Hepatocyte (in vitro differentiated cells): ENCODE results near the gene SPAG16. TPM values are rescaled to one million over a fixed set of nuclear protein-coding genes. Genes with fewer than 3 reads are reported as not detected.

Experiments
- DNase-seq: peaks from one replicate; pipeline ENCODE4 v3.0.0-alpha.2; 2016; ENCODE audit warnings: low spot score
- H2AFZ ChIP-seq: fragments of 200-600 bp; sonication (generic); 2 replicates; pipeline ENCODE4 v1.6.0; 2016; ENCODE audit warnings: antibody characterized with exemption, mild to moderate bottlenecking
- H3K27ac ChIP-seq: fragments of 200-600 bp; sonication (generic); 2 replicates; pipeline ENCODE4 v1.5.1; 2016; ENCODE audit warnings: mild to moderate bottlenecking
- H3K27me3 ChIP-seq: fragments of 200-600 bp; sonication (generic); 2 replicates; pipeline ENCODE4 v1.6.1; 2016
- H3K36me3 ChIP-seq: fragments of 200-600 bp; sonication (generic); replicated peaks from 2 replicates; pipeline ENCODE4 v1.5.1; 2016; ENCODE audit warnings: low read depth; ENCODE audit not compliant: insufficient read depth
- H3K4me1 ChIP-seq: fragments of 200-600 bp; sonication (generic); 2 replicates; pipeline ENCODE4 v1.5.1; 2016; ENCODE audit warnings: mild to moderate bottlenecking, moderate library complexity; ENCODE audit not compliant: insufficient read depth
- H3K4me2 ChIP-seq: fragments of 200-600 bp; sonication (generic); 2 replicates; pipeline ENCODE4 v1.6.0; 2016
- H3K4me3 ChIP-seq: fragments of 200-600 bp; sonication (generic); 2 replicates; pipeline ENCODE4 v1.5.1; 2016; ENCODE audit warnings: mild to moderate bottlenecking
- H3K79me2 ChIP-seq: fragments of 200-600 bp; sonication (generic); 2 replicates; pipeline ENCODE4 v1.6.0; 2017; ENCODE audit warnings: mild to moderate bottlenecking
- H3K9me2 ChIP-seq: fragments of 200-600 bp; sonication (generic); replicated peaks from 2 replicates; pipeline ENCODE4 v1.6.0; 2017; ENCODE audit warnings: mild to moderate bottlenecking; ENCODE audit not compliant: insufficient read depth
- H3K9me3 ChIP-seq: fragments of 200-600 bp; sonication (generic); 2 replicates; pipeline ENCODE4 v1.5.1; 2016; ENCODE audit warnings: low read depth, mild to moderate bottlenecking
- H4K20me1 ChIP-seq: fragments of 200-600 bp; sonication (generic); 2 replicates; pipeline ENCODE4 v1.6.0; 2016; ENCODE audit warnings: mild to moderate bottlenecking; ENCODE audit not compliant: insufficient read depth, poor library complexity, severe bottlenecking
- EZH2 ChIP-seq: fragments of 200-600 bp; sonication (generic); IDR thresholded peaks from 2 replicates; pipeline ENCODE4 v1.6.1; 2016; ENCODE audit warnings: antibody characterized with exemption, mild to moderate bottlenecking, borderline replicate concordance
- EZH2phosphoT487 ChIP-seq: fragments of 200-600 bp; sonication (generic); IDR thresholded peaks from one replicate; pipeline ENCODE4 v1.6.1; 2018; ENCODE audit warnings: antibody characterized with exemption, mild to moderate bottlenecking, low read depth, moderate library complexity; ENCODE audit not compliant: unreplicated experiment, severe bottlenecking
- WGBS: methylation state at CpG from one replicate; pipeline ENCODE4 v1.1.6; 2016; ENCODE audit warnings: low lambda C conversion rate; ENCODE audit errors: missing lambda C conversion rate; 5-methylcytosine and 5-hydroxymethylcytosine counted together
- polyA plus RNA-seq: library from polyadenylated mRNA; unstranded; fragments of >200 nt; fragmentation: Nextera tagmentation; extraction: Ambion mirVana; gene quantifications from 2 replicates; pipeline ENCODE4 v1.2.1, GENCODE V29; 2016
- total RNA-seq: library from RNA; depleted of rRNA; stranded (reverse); fragments of >200 nt; gene quantifications from 2 replicates; pipeline ENCODE4 v1.2.3, GENCODE V29; 2014
- TF ChIP-seq, protein P1 (sequence below): fragments of 200-600 bp; sonication (generic); IDR thresholded peaks from 2 replicates; pipeline ENCODE4 v1.5.1; 2016; ENCODE audit warnings: antibody characterized with exemption, mild to moderate bottlenecking; ENCODE audit not compliant: poor library complexity

Gene SPAG16
- total and polyA plus RNA-seq, 2 experiments from 2014 or later = 52.1 to 56.9 TPM

DNA sequence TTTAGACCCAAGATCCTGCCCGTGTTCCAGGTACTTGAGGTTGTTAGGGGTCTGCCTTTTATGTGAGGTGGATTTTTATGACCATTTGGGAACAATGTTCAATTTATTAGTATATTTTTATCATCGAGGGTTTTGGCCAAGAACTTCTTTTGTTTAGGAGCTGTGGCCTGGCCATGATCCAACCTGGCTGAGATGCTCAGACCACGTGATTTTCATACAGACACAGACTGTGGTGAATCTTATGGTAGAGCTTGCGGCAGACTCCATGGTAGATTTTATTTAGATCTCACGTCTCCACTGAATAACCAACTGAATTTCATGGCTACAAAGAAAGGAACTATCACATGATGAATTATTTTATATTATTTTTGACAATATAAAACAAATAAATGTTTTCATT, 721.1 kb downstream of the SPAG16 start:
- Histone ChIP-seq H3K79me2 (no peaks in the 10 kb centered on the region), H4K20me1 (no peaks in the 10 kb centered on the region), H3K9me3 (no peaks in the 10 kb centered on the region), H3K36me3 (no peaks in the 10 kb centered on the region), H2AFZ (no peak overlapping the region), H3K27ac (no peak overlapping the region), H3K27me3 (no peaks in the 10 kb centered on the region), H3K9me2 (no peaks in the 10 kb centered on the region), H3K4me2 (no peak overlapping the region), H3K4me1 (no peaks in the 10 kb centered on the region), H3K4me3 (no peak overlapping the region)
- no peak for DNase-seq
- TF ChIP-seq EZH2phosphoT487 = no peak
- TF ChIP-seq EZH2 = no peak
- TF ChIP-seq, protein P1, sequence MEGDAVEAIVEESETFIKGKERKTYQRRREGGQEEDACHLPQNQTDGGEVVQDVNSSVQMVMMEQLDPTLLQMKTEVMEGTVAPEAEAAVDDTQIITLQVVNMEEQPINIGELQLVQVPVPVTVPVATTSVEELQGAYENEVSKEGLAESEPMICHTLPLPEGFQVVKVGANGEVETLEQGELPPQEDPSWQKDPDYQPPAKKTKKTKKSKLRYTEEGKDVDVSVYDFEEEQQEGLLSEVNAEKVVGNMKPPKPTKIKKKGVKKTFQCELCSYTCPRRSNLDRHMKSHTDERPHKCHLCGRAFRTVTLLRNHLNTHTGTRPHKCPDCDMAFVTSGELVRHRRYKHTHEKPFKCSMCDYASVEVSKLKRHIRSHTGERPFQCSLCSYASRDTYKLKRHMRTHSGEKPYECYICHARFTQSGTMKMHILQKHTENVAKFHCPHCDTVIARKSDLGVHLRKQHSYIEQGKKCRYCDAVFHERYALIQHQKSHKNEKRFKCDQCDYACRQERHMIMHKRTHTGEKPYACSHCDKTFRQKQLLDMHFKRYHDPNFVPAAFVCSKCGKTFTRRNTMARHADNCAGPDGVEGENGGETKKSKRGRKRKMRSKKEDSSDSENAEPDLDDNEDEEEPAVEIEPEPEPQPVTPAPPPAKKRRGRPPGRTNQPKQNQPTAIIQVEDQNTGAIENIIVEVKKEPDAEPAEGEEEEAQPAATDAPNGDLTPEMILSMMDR = no peak
- 72% methylated on average over 5 of the region's 5 CpGs for WGBS

DNA sequence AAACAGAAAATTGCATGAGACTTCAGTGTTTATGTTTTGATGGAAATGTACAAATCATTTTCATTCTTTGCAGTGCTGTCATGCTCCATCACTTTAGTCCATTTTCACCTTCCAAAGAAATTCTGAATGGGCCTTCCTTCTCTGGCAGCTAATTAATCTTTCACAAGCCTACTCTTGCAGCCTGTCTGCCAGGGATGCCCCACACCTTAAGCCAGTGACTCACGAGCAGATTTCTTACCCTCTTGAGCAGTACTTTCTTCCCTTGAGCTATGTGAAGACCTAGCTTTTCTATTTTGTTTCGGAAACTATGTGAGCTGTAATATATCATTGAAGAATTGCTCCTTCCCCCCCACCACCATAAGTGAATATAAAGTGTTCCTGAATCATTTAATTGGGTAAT, 722.3 kb downstream of the SPAG16 start:
- H3K9me3 ChIP-seq = no peaks in the 10 kb centered on the region
- no peak for DNase-seq
- H3K4me3 ChIP-seq = no peak overlapping the region
- no peaks in the 10 kb centered on the region for H3K79me2 ChIP-seq
- H3K27ac ChIP-seq = no peak overlapping the region
- no peak overlapping the region for H3K4me2 ChIP-seq
- no peaks in the 10 kb centered on the region for H3K27me3 ChIP-seq
- no peaks in the 10 kb centered on the region for H4K20me1 ChIP-seq
- no peaks in the 10 kb centered on the region for H3K4me1 ChIP-seq
- no peak overlapping the region for H2AFZ ChIP-seq
- no peak for TF ChIP-seq EZH2phosphoT487
- 64% methylated on average over 2 of the region's 2 CpGs for WGBS
- H3K9me2 ChIP-seq = no peaks in the 10 kb centered on the region
- no peaks in the 10 kb centered on the region for H3K36me3 ChIP-seq

DNA sequence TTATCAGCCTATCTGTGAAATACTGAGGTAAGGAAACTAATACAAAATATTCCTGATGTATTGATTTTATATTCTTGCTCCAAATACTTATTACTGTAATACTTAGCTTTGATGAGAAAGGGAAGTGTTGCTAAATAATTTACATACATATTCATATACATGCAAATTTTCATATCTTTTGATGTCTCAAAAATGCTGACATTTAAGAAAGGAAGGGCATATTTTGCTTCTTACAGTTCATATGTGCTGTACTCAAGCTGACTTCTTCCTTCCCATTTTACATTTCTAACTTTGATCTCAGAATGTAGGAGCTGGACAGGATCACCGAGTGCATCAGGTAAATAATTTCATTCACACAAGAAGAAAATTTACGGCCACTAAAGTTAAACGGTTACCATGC, 727.4 kb downstream of the SPAG16 start:
- no peak overlapping the region for H2AFZ ChIP-seq
- TF ChIP-seq, protein P1 = no peak
- TF ChIP-seq EZH2 = no peak
- no peak for TF ChIP-seq EZH2phosphoT487
- H3K4me3 ChIP-seq = no peak overlapping the region
- no peaks in the 10 kb centered on the region for H3K79me2 ChIP-seq
- no peaks in the 10 kb centered on the region for H3K27me3 ChIP-seq
- H3K4me2 ChIP-seq = no peak overlapping the region
- no peaks in the 10 kb centered on the region for H3K9me3 ChIP-seq
- H3K36me3 ChIP-seq = no peaks in the 10 kb centered on the region
- H3K4me1 ChIP-seq = no peaks in the 10 kb centered on the region
- H4K20me1 ChIP-seq = no peaks in the 10 kb centered on the region
- 84% methylated on average over 3 of the region's 3 CpGs for WGBS
- H3K27ac ChIP-seq = no peak overlapping the region
- H3K9me2 ChIP-seq = no peaks in the 10 kb centered on the region
- DNase-seq = no peak

DNA sequence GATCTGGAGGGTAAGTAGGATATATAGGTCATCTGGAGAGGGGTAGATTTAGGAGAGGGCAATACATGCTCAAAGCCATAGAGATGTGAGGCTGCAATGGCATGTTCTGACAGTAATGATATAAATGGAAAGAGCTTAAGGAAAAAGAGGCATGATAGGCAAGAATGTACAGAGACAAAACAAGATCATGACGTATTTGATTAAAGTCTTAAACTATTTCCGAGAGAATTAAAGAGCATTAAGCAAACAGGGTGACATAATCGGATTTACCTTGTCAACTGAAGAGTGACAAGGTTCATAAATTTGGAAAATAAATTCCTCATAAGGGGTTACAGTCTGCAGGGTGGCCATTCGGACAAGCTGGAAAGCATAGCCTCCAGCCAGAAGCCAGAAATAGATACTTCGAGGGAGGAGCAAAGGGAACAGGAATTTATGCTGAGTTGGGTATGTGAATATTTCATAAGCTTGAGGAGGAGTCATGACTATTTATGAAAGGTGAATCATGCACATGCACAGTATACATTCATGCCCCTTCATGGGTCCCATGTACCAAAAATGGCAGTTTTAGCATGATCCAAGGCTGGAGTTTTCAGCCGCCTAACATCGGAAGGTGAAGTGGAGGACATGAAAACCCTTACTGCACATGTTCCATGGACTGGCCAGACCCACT, 730.4 kb downstream of the SPAG16 start:
- Histone ChIP-seq H3K79me2 (no peaks in the 10 kb centered on the region), H3K9me2 (no peaks in the 10 kb centered on the region), H3K27ac (no peak overlapping the region), H3K4me1 (no peaks in the 10 kb centered on the region), H2AFZ (no peak overlapping the region), H4K20me1 (no peaks in the 10 kb centered on the region), H3K36me3 (no peaks in the 10 kb centered on the region), H3K9me3 (no peaks in the 10 kb centered on the region), H3K4me2 (no peak overlapping the region), H3K27me3 (no peaks in the 10 kb centered on the region), H3K4me3 (no peak overlapping the region)
- WGBS = 86% methylated on average over 7 of the region's 7 CpGs
- DNase-seq = no peak
- TF ChIP-seq, protein P1 = no peak
- no peak for TF ChIP-seq EZH2
- no peak for TF ChIP-seq EZH2phosphoT487
